IPS-20b (cell line): ENCODE results near the gene NXF3.
"Not testable (repeated sequence)": the region's sequence is repeated elsewhere in the genome, so short reads cannot be mapped to it uniquely, and the experiment has no call there.

ENCODE experiments used
- H3K27ac ChIP-seq: one replicate; pipeline ENCODE4 v1.5.1; 2013; ENCODE audit warnings: low read length
- H3K27me3 ChIP-seq: 2 replicates; pipeline ENCODE4 v1.6.1; 2013; ENCODE audit warnings: mild to moderate bottlenecking, low read length, inconsistent platforms; ENCODE audit not compliant: insufficient read depth
- H3K36me3 ChIP-seq: 2 replicates; pipeline ENCODE4 v1.6.1; 2013; ENCODE audit warnings: low read depth, mild to moderate bottlenecking, inconsistent platforms, low read length, moderate library complexity; ENCODE audit not compliant: insufficient read depth
- H3K4me1 ChIP-seq: 2 replicates; pipeline ENCODE4 v1.6.1; 2013; ENCODE audit warnings: mild to moderate bottlenecking, control low read depth, inconsistent platforms, low read length, moderate library complexity; ENCODE audit not compliant: insufficient read depth
- H3K4me3 ChIP-seq: 2 replicates; pipeline ENCODE4 v1.5.1; 2013; ENCODE audit warnings: mild to moderate bottlenecking, low read length, inconsistent platforms
- H3K9ac ChIP-seq: 2 replicates; pipeline ENCODE4 v1.6.1; 2013; ENCODE audit warnings: low read depth, mild to moderate bottlenecking, inconsistent platforms, low read length, moderate library complexity
- H3K9me3 ChIP-seq: 2 replicates; pipeline ENCODE4 v1.6.1; 2013; ENCODE audit warnings: mild to moderate bottlenecking, low read depth, low read length, inconsistent platforms; ENCODE audit not compliant: insufficient read depth

NXF3 gene, protein sequence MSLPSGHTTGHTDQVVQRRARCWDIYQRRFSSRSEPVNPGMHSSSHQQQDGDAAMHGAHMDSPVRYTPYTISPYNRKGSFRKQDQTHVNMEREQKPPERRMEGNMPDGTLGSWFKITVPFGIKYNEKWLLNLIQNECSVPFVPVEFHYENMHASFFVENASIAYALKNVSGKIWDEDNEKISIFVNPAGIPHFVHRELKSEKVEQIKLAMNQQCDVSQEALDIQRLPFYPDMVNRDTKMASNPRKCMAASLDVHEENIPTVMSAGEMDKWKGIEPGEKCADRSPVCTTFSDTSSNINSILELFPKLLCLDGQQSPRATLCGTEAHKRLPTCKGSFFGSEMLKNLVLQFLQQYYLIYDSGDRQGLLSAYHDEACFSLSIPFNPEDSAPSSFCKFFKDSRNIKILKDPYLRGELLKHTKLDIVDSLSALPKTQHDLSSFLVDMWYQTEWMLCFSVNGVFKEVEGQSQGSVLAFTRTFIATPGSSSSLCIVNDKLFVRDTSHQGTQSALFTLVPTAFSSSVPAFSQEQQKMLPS

DNA sequence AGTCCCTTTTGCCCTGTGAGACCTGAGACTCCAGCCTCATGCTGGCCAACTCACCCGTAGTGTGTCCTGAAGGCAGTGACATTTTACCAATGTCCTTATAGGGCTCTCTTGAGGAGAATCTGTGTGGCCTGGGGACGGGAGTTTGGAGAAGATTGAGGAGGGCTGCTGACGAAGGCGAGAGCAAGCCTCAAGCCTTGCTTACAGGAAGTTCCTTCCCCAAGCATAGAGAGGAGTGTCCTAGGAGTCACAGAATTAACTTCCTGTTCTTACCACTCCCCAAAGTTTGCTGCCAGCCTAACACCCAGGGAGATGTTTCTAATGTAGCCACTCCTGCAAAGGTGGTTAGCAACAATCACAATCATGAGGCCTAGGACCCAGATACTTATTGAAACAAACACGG is at the start of gene NXF3:
NXF3 (minus strand) TSS at position 202 of the 400 bp plus-strand sequence; CDS start at position 82, 120 bp downstream.
- H3K27me3 ChIP-seq: no peaks in the 10 kb centered on the region
- no peak within 1 kb of the TSS for H3K4me3 ChIP-seq
- no peaks in the 10 kb centered on the region for H3K9me3 ChIP-seq
- H3K9ac ChIP-seq: no peak within 1 kb of the TSS
- no peaks in the 10 kb centered on the region for H3K36me3 ChIP-seq
- no peaks in the 10 kb centered on the region for H3K4me1 ChIP-seq
- no peak within 1 kb of the TSS for H3K27ac ChIP-seq

DNA sequence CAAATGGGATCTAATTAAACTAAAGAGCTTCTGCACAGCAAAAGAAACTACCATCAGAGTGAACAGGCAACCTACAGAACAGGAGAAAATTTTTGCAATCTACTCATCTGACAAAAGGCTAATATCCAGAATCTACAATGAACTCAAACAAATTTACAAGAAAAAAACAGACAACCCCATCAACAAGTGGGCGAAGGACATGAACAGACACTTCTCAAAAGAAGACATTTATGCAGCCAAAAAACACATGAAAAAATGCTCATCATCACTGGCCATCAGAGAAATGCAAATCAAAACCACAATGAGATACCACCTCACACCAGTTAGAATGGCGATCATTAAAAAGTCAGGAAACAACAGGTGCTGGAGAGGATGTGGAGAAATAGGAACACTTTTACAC is 43.6 kb upstream of the NXF3 start:
- not testable (repeated sequence) for H3K9me3 ChIP-seq, H3K27ac ChIP-seq, H3K27me3 ChIP-seq, H3K36me3 ChIP-seq, H3K9ac ChIP-seq, H3K4me1 ChIP-seq, H3K4me3 ChIP-seq

DNA sequence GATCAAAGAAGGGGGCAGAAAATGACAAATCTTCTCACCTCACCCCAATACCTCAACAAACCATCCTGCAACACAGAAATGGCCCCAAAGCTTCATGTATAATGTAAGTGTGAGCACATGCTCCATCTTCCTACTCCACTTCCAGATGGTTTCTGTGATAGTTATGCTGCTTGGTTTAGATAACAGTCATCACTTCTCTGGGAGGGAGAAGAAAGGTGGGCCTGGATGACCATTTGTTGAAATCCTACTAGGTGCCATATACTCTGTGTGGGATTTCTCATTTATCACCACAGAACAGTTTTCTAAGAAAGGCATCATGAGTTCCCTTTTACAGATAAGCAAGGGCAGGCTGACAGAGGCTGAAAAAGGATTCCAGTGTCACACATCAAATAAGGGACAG is 31.3 kb upstream of the NXF3 start:
- Histone ChIP-seq H3K9ac (no peak overlapping the region), H3K36me3 (no peaks in the 10 kb centered on the region), H3K4me3 (no peak overlapping the region), H3K9me3 (no peaks in the 10 kb centered on the region), H3K27ac (no peak overlapping the region), H3K4me1 (no peaks in the 10 kb centered on the region), H3K27me3 (no peaks in the 10 kb centered on the region)

DNA sequence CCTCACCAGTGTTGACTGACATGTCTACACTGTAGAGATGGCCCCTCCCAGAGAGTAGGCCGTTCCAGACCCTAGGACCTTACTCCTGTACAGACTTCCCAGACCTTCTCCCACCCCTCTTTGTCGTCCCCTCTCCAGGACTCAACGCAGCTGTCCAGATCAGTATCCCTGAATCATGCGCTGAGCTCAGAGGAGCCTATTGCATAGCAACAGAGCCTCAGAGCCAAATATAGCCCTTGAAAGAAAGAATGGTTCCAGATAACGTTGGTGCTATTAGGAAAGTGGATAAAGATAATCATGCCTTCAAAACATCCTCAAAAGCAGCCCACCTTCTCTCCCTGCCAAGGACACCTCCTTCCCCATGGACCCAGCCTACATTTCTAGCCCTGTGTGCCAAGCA is 27.8 kb upstream of the NXF3 start:
- Histone ChIP-seq H3K27ac (no peak overlapping the region), H3K9me3 (no peaks in the 10 kb centered on the region), H3K4me1 (no peaks in the 10 kb centered on the region), H3K4me3 (no peak overlapping the region), H3K36me3 (no peaks in the 10 kb centered on the region), H3K9ac (no peak overlapping the region), H3K27me3 (no peaks in the 10 kb centered on the region)

DNA sequence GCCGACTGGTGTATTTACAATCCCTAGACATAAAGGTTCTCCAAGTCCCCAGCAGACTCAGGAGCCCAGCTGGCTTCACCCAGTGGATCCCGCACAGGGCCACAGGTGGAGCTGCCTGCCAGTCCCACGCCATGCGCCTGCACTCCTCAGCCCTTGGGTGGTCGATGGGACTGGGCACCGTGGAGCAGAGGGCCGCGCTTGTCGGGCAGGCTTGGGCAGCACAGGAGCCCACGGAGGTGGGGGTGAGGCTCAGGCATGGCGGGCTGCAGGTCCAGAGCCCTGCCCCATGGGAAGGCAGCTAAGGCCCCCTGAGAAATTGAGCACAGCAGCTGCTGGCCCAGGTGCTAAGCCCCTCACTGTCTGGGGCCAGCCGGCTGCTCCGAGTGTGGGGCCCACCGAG is 24.0 kb upstream of the NXF3 start:
- not testable (repeated sequence) for H3K9me3 ChIP-seq, H3K27me3 ChIP-seq, H3K36me3 ChIP-seq, H3K27ac ChIP-seq, H3K4me3 ChIP-seq, H3K4me1 ChIP-seq, H3K9ac ChIP-seq

DNA sequence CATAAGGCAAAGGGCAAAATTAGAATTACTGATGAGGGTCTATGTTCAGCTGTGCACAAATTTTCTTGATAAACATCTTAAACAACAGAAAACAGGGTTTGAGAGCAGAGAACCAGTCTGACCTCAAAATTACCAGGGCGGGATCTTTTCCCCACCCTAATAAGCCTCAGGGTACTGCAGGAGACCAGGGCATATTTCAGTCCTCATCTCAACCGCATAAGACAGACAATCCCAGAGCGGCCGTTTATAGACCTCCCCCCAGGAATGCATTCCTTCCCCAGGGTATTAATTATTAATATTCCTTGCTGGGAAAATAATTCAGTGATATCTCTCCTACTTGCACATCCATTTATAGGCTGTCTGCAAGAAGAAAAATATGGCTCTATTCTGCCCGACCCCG is 16.6 kb upstream of the NXF3 start:
- not testable (repeated sequence) for H3K27me3 ChIP-seq, H3K9me3 ChIP-seq, H3K4me1 ChIP-seq, H3K4me3 ChIP-seq, H3K9ac ChIP-seq, H3K36me3 ChIP-seq, H3K27ac ChIP-seq

DNA sequence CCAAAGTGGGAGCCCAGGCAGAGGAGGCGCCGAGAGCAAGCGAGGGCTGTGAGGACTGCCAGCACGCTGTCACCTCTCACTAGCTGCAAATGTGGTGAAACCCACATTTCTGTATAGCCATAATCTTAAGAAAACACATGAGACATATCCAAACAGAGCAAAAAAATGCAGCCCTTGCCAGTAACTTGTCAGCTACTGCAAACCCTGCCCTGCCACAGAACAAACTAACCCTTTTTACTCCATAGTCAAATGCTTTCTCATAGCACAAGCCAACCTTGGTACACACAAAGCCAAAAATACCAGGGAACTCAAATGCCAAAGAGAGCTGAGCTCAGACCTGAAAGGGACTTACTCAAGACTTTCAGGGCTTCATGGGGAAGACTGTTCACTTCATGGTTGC is 14.9 kb upstream of the NXF3 start:
- Histone ChIP-seq H3K4me3 (no peak overlapping the region), H3K4me1 (no peaks in the 10 kb centered on the region), H3K9ac (no peak overlapping the region), H3K27ac (no peak overlapping the region), H3K9me3 (no peaks in the 10 kb centered on the region), H3K27me3 (no peaks in the 10 kb centered on the region), H3K36me3 (no peaks in the 10 kb centered on the region)

DNA sequence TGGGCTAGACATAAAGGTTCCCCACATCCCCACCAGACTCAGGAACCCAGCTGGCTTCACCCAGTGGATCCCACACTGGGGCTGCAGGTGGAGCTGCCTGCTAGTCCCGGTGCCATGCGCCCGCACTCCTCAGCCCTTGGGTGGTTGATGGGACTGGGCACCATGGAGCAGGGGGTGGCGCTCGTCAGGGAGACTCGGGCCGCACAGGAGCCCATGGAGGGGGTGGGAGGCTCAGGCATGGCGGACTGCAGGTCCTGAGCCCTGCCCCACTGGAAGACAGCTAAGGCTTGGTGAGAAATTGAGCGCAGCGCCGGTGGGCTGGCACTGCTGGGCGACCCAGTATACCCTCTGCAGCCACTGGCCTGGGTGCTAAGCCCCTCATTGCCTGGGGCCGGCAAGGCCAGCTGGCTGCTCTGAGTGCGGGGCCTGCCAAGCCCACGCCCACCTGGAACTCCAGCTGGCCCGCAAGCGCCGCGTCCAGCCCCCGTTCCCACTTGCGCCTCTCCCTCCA is 14.3 kb upstream of the NXF3 start:
- H3K4me1 ChIP-seq, H3K36me3 ChIP-seq, H3K27me3 ChIP-seq, H3K4me3 ChIP-seq, H3K9me3 ChIP-seq, H3K27ac ChIP-seq, H3K9ac ChIP-seq: not testable (repeated sequence)

DNA sequence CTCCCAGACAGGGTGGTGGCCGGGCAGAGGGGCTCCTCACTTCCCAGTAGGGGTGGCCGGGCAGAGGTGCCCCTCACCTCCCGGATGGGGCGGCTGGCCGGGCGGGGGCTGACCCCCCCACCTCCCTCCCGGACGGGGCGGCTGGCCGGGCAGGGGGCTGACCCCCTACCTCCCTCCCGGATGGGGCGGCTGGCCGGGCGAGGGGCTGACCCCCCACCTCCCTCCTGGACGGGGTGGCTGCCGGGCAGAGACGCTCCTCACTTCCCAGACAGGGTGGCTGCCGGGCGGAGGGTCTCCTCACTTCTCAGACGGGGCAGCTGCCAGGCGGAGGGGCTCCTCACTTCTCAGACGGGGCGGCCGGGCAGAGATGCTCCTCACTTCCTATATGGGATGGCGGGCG is 11.4 kb upstream of the NXF3 start:
- not testable (repeated sequence) for H3K27me3 ChIP-seq, H3K4me1 ChIP-seq, H3K9me3 ChIP-seq

DNA sequence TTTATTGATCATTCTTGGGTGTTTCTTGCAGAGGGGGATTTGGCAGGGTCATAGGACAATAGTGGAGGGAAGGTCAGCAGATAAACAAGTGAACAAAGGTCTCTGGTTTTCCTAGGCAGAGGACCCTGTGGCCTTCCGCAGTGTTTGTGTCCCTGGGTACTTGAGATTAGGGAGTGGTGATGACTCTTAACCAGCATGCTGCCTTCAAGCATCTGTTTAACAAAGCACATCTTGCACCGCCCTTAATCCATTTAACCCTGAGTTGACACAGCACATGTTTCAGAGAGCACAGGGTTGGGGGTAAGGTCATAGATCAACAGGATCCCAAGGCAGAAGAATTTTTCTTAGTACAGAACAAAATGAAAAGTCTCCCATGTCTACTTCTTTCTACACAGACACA is 10.9 kb upstream of the NXF3 start:
- H3K9ac ChIP-seq, H3K27ac ChIP-seq, H3K4me1 ChIP-seq, H3K36me3 ChIP-seq, H3K27me3 ChIP-seq, H3K4me3 ChIP-seq, H3K9me3 ChIP-seq: not testable (repeated sequence)

More for the DNA sequence above, 11.4 kb upstream of the NXF3 start:
- H3K27ac ChIP-seq, H3K36me3 ChIP-seq, H3K4me3 ChIP-seq, H3K9ac ChIP-seq: not testable (repeated sequence)

DNA sequence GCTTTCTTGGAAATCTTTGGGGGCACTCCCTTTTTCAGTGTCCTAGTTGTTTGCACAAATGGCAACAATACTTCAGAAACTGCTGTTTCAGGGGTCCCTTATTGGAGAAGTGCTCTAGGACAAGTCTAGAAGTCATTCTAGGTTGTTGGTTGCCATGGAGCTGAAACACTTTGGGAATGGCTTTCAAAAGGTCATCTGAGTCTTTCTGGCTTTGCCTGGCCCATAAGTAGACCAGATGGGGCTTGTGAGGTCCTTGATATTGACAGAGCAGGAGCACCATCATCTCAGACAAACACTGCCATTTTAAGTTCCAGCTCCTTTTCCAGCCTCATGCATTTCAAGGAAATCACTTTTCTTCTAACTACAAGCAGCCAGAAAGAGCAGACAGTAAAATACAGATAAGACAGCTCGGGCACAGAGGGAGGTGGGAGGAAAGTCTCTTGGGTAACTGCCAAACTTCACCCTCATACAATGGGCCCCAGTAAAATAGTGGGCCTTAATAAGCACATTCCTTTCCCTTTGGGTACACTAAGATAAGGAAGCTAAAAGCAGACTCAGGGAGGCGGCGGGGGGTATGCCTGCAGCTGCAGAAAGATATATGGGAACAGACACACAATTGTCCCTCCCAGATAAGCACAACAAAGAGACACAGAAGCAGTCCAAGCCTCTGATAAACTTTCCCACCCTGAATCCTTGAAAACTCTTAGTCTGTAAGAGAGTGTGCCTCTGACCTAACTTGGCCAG is 8.5 kb upstream of the NXF3 start:
- Histone ChIP-seq H3K9ac (no peak overlapping the region), H3K27me3 (no peaks in the 10 kb centered on the region), H3K9me3 (no peaks in the 10 kb centered on the region), H3K36me3 (no peaks in the 10 kb centered on the region), H3K4me1 (no peaks in the 10 kb centered on the region), H3K27ac (no peak overlapping the region), H3K4me3 (no peak overlapping the region)

DNA sequence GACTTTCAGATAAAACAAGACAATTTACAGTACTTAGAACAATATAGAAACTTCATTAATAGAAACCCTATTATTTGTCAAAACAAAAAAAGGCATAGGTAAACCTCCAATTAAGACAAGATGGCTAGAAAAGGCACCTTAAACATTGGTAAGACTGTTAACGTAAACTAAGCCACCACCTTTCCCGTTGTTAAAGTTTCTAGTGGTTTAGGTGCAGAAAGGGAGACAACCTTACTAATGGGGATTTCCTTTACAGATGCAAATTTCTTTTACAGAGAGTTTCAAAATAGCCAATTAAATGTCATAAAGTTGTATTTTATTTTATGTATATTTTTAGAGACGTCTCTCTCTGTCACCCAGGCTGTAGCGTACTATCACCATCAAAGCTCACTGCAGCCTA is 7.5 kb upstream of the NXF3 start:
- no peaks in the 10 kb centered on the region for H3K4me1 ChIP-seq
- no peak overlapping the region for H3K27ac ChIP-seq
- H3K9me3 ChIP-seq: no peaks in the 10 kb centered on the region
- no peak overlapping the region for H3K9ac ChIP-seq
- H3K27me3 ChIP-seq: no peaks in the 10 kb centered on the region
- no peaks in the 10 kb centered on the region for H3K36me3 ChIP-seq
- no peak overlapping the region for H3K4me3 ChIP-seq
